KG1 (cell line): ENCODE measurements around the gene EPN2.

Source experiments
- DNase-seq: peaks from one replicate; lab custom pipeline; 2025; lab: John Stamatoyannopoulos, UW

The EPN2 gene

DNA sequence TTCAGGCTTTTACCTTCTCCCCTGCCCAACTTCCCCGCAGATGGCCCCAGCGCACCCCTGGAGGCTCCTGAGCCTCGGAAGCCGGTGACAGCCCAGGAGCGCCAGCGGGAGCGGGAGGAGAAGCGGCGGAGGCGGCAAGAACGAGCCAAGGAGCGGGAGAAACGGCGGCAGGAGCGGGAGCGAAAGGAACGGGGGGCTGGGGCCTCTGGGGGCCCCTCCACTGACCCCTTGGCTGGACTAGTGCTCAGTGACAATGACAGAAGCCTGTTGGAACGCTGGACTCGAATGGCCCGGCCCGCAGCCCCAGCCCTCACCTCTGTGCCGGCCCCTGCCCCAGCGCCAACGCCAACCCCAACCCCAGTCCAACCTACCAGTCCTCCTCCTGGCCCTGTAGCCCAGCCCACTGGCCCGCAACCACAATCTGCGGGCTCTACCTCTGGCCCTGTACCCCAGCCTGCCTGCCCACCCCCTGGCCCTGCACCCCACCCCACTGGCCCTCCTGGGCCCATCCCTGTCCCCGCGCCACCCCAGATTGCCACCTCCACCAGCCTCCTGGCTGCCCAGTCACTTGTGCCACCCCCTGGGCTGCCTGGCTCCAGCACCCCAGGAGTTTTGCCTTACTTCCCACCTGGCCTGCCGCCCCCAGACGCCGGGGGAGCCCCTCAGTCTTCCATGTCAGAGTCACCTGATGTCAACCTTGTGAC, 144.7 kb downstream of the EPN2 start:
- no peak for DNase-seq

DNA sequence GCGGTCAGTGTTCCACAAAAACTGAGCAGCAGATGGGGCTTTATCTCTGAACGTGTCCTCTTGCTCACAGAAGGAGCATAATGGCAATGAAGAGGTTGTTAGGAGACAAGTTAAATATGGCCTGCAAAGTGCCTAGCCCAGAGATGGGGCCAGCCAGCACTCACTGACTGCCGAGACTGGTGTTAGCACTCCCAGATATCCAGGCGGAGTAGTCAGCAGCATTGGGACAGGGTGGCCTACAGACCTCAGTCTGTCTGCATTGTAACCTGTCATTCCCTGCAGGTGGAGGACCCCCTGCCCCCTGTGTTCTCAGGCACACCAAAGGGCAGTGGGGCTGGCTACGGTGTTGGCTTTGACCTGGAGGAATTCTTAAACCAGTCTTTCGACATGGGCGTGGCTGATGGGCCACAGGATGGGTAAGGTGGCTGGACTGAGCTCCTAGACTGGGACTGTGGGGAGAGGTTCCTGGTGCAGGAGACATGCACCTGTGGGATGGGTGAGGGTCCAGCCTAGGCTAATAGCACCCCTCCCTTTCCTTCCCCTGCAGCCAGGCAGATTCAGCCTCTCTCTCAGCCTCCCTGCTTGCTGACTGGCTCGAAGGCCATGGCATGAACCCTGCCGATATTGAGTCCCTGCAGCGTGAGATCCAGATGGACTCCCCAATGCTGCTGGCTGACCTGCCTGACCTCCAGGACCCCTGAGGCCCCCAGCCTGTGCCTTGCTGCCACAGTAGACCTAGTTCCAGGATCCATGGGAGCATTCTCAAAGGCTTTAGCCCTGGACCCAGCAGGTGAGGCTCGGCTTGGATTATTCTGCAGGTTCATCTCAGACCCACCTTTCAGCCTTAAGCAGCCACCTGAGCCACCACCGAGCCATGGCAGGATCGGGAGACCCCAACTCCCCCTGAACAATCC, 145.6 kb downstream of the EPN2 start:
- no peak for DNase-seq

- DNase-seq: no peak
Measured at GRCh38 chr17:19383681-19384470, 146.7 kb downstream of the EPN2 start.

- no peak for DNase-seq
Measured at GRCh38 chr17:19384723-19385391, 147.7 kb downstream of the EPN2 start.

- no peak for DNase-seq
Measured at GRCh38 chr17:19385521-19385983, 148.4 kb downstream of the EPN2 start.
